ENCODE results near the gene CD300LG.

CD300LG gene

GRCh38 chr17:43817826-43818225, 29.1 kb upstream of the CD300LG start:
- H3K9me3 ChIP-seq (replicated peaks; ENCODE audit: insufficient read depth, low read length), result no peaks in the 10 kb centered on the region
- H3K79me2 ChIP-seq (ENCODE audit: low read length), result no peaks in the 10 kb centered on the region
- H3F3A ChIP-seq (ENCODE audit: insufficient read depth, low read length), result no peaks in the 10 kb centered on the region
- H3K9ac ChIP-seq (ENCODE audit: low read length), result no peak overlapping the region
- no peaks in the 10 kb centered on the region for H3K4me1 ChIP-seq (ENCODE audit: low read length)
- H3K27ac ChIP-seq (ENCODE audit: low read length), result no peak overlapping the region
- peaks cover 22% of the 10 kb centered on the region; the same call in 1 of the 2 replicates for H3K27me3 ChIP-seq (replicated peaks; ENCODE audit: insufficient read depth, low read length)
- no peaks in the 10 kb centered on the region for H3K9me2 ChIP-seq (replicated peaks; ENCODE audit: insufficient read depth, low read length)
- no peak overlapping the region for H3K4me3 ChIP-seq (ENCODE audit: low read length)
- no peak for DNase-seq
- no peak overlapping the region for H3K4me2 ChIP-seq (ENCODE audit: low read depth, low read length)
- no peak overlapping the region for H2AFZ ChIP-seq (ENCODE audit: low read length)
- H4K20me1 ChIP-seq (ENCODE audit: insufficient read depth, low read length), result no peaks in the 10 kb centered on the region
- no peaks in the 10 kb centered on the region for H3K36me3 ChIP-seq (replicated peaks; ENCODE audit: insufficient read depth, low read length)
- no peak for TF ChIP-seq EZH2 (optimal IDR thresholded peaks at IDR 0.05; ENCODE audit: low read depth, low read length)
- no peak for TF ChIP-seq CTCF (IDR thresholded peaks at IDR 0.05; ENCODE audit: low read length)
- no peak for TF ChIP-seq EZH2phosphoT487 (IDR thresholded peaks at IDR 0.05; ENCODE audit: low read length)

- Histone ChIP-seq H3K36me3 (replicated peaks; ENCODE audit: insufficient read depth, low read length) (no peaks in the 10 kb centered on the region), H3K4me1 (ENCODE audit: low read length) (no peaks in the 10 kb centered on the region), H4K20me1 (ENCODE audit: insufficient read depth, low read length) (no peaks in the 10 kb centered on the region), H3K27ac (ENCODE audit: low read length) (no peak overlapping the region), H3K79me2 (ENCODE audit: low read length) (no peaks in the 10 kb centered on the region), H3K27me3 (replicated peaks; ENCODE audit: insufficient read depth, low read length) (peaks cover 17% of the 10 kb centered on the region; the same call in 1 of the 2 replicates), H3K9me3 (replicated peaks; ENCODE audit: insufficient read depth, low read length) (no peaks in the 10 kb centered on the region), H3K9ac (ENCODE audit: low read length) (no peak overlapping the region), H3K4me2 (ENCODE audit: low read depth, low read length) (no peak overlapping the region), H3F3A (ENCODE audit: insufficient read depth, low read length) (no peaks in the 10 kb centered on the region), H3K9me2 (replicated peaks; ENCODE audit: insufficient read depth, low read length) (no peaks in the 10 kb centered on the region), H2AFZ (ENCODE audit: low read length) (no peak overlapping the region), H3K4me3 (ENCODE audit: low read length) (no peak overlapping the region)
- no peak for DNase-seq
- TF ChIP-seq EZH2 (optimal IDR thresholded peaks at IDR 0.05; ENCODE audit: low read depth, low read length), result no peak
- no peak for TF ChIP-seq EZH2phosphoT487 (IDR thresholded peaks at IDR 0.05; ENCODE audit: low read length)
- no peak for TF ChIP-seq CTCF (IDR thresholded peaks at IDR 0.05; ENCODE audit: low read length)
These were observed 28.0 kb upstream of the CD300LG start for GRCh38 chr17:43818966-43819365.

- no peaks in the 10 kb centered on the region for H3F3A ChIP-seq (ENCODE audit: insufficient read depth, low read length)
- H4K20me1 ChIP-seq (ENCODE audit: insufficient read depth, low read length), result no peaks in the 10 kb centered on the region
- DNase-seq, result no peak
- no peak overlapping the region for H3K4me3 ChIP-seq (ENCODE audit: low read length)
- peaks cover 10% of the 10 kb centered on the region; the same call in 1 of the 2 replicates for H3K27me3 ChIP-seq (replicated peaks; ENCODE audit: insufficient read depth, low read length)
- no peak overlapping the region for H3K9ac ChIP-seq (ENCODE audit: low read length)
- no peak overlapping the region for H3K4me2 ChIP-seq (ENCODE audit: low read depth, low read length)
- H3K4me1 ChIP-seq (ENCODE audit: low read length), result no peaks in the 10 kb centered on the region
- TF ChIP-seq CTCF (IDR thresholded peaks at IDR 0.05; ENCODE audit: low read length) (no peak), EZH2 (optimal IDR thresholded peaks at IDR 0.05; ENCODE audit: low read depth, low read length) (no peak), EZH2phosphoT487 (IDR thresholded peaks at IDR 0.05; ENCODE audit: low read length) (no peak)
- no peaks in the 10 kb centered on the region for H3K9me2 ChIP-seq (replicated peaks; ENCODE audit: insufficient read depth, low read length)
- no peaks in the 10 kb centered on the region for H3K9me3 ChIP-seq (replicated peaks; ENCODE audit: insufficient read depth, low read length)
- H2AFZ ChIP-seq (ENCODE audit: low read length), result no peak overlapping the region
- H3K36me3 ChIP-seq (replicated peaks; ENCODE audit: insufficient read depth, low read length), result no peaks in the 10 kb centered on the region
- H3K79me2 ChIP-seq (ENCODE audit: low read length), result no peaks in the 10 kb centered on the region
- H3K27ac ChIP-seq (ENCODE audit: low read length), result no peak overlapping the region
These were observed 26.2 kb upstream of the CD300LG start for GRCh38 chr17:43820759-43821158.

All from MM.1S (cell line).